K562 (cell line): Measurements from ENCODE around the gene GRIN1. TPM values are rescaled to one million over a fixed set of nuclear protein-coding genes. Genes with fewer than 3 reads are reported as not detected.

ENCODE experiments used
- AFF4 ChIP-seq: sonication (generic); formaldehyde crosslinking; IDR thresholded peaks from 2 replicates; pipeline ENCODE4 v1.8.0; 2023; ENCODE audit warnings: mild to moderate bottlenecking, missing genetic modification reagents
- HNRNPUL1 ChIP-seq: fragments of 200-400 bp; formaldehyde crosslinking; IDR thresholded peaks from 2 replicates; pipeline ENCODE4 v1.6.1; 2017; ENCODE audit warnings: low read length
- MYC ChIP-seq, 2 experiments: fragments of 250-450 bp in 1 of 2; sonication (Bioruptor Pico) in 1 of 2; IDR thresholded peaks; 2 replicates each; pipeline versions ENCODE4 v1.5.1 to v1.6.1; 2012 to 2021; ENCODE audit warnings: low read depth in 2 of 2, borderline replicate concordance in 1 of 2, improper control_type of control experiment in 1 of 2, low read length in 1 of 2, mild to moderate bottlenecking in 1 of 2, moderate library complexity in 1 of 2
- NFE2L1 ChIP-seq: fragments of 450-650 bp; IDR thresholded peaks from 2 replicates; pipeline ENCODE4 v1.6.1; 2016; ENCODE audit warnings: missing genetic modification characterization, low read depth, mild to moderate bottlenecking, missing compliant biosample characterization, moderate library complexity, borderline replicate concordance
- PATZ1 ChIP-seq: fragments of 250-450 bp; sonication (Bioruptor Pico); IDR thresholded peaks from 2 replicates; pipeline ENCODE4 v1.5.0; 2020; ENCODE audit warnings: mild to moderate bottlenecking, borderline replicate concordance
- PHF8 ChIP-seq: fragments of 200-600 bp; sonication (generic); IDR thresholded peaks from 2 replicates; pipeline ENCODE4 v1.6.1; 2012; ENCODE audit warnings: mixed run types, mild to moderate bottlenecking, inconsistent platforms, low read length, moderate library complexity, borderline replicate concordance
- RFX5 ChIP-seq: IDR thresholded peaks from 2 replicates; pipeline ENCODE4 v1.6.1; 2011; ENCODE audit warnings: low read depth, mild to moderate bottlenecking, improper control_type of control experiment, low read length
- SIRT6 ChIP-seq: IDR thresholded peaks from one replicate; pipeline ENCODE4 v1.6.1; 2012; ENCODE audit warnings: low read depth, mild to moderate bottlenecking, control low read depth, inconsistent platforms, low read length, moderate library complexity
- TAF7 ChIP-seq: fragments of 450-650 bp; IDR thresholded peaks from 2 replicates; pipeline ENCODE4 v1.6.1; 2016; ENCODE audit warnings: missing genetic modification characterization, missing compliant biosample characterization
- UBTF ChIP-seq, 2 experiments: IDR thresholded peaks; 2 replicates each; pipeline ENCODE4 v1.6.1; 2012; ENCODE audit warnings: improper control_type of control experiment in 2 of 2, low read depth in 2 of 2, low read length in 2 of 2, borderline replicate concordance in 1 of 2
- ZNF511 ChIP-seq: sonication (generic); formaldehyde crosslinking; IDR thresholded peaks from 2 replicates; pipeline ENCODE4 v1.8.0; 2022; ENCODE audit warnings: mild to moderate bottlenecking, missing genetic modification reagents
- polyA plus RNA-seq, 8 experiments: library from polyadenylated mRNA; depleted of rRNA in 4 of 8; stranded (reverse) in 5 of 8; unstranded in 3 of 8; fragments of >200 nt; fragmentation: Nextera tagmentation in 2 of 8; fragmentation: Illumina TruSeq in 1 of 8; extraction: Ambion mirVana in 2 of 8; extraction: Trizol in 1 of 8; gene quantifications; 2 replicates each; pipeline versions ENCODE4 v1.2.1 to v1.2.3, GENCODE V29; 2011 to 2014; ENCODE audit warnings: inconsistent platforms in 1 of 8, missing spikeins in 1 of 8
- total RNA-seq, 7 experiments: library from RNA; depleted of rRNA in 6 of 7; stranded (reverse); fragments of >200 nt in 6 of 7; fragmentation: Illumina TruSeq in 2 of 7; extraction: Trizol in 2 of 7; gene quantifications; 2 replicates each; pipeline versions ENCODE4 v1.2.1 to v1.2.3, GENCODE V29; 2011 to 2021; ENCODE audit warnings: low replicate concordance in 1 of 7

Gene GRIN1
- total and polyA plus RNA-seq, 9 of the 15 experiments (the other 6 are each of a cell fraction or from before 2014, with no cell fraction given), result 0.03 to 0.35 (median 0.16) TPM; not detected in 6

GRCh38 chr9:137114613-137115393, 24.2 kb upstream of the GRIN1 start, which contains the start of gene DPP7 (continued):
- TF ChIP-seq MYC (IDR thresholded peaks at IDR 0.05; ENCODE audit: low read depth, low read length) (peak; percentile 92), MYC (CRISPR knock-in tag; IDR thresholded peaks at IDR 0.05; ENCODE audit: borderline replicate concordance, low read depth) (no peak), UBTF (IDR thresholded peaks at IDR 0.05; ENCODE audit: borderline replicate concordance in 1 of 2, low read depth in 2 of 2, low read length in 2 of 2) (peak; percentile 54 to 58; a peak in 2 of 4 replicates), HNRNPUL1 (no peak), SIRT6 (no peak), PHF8 (peak; percentile 55; the same call in 1 of the 2 replicates), AFF4 (CRISPR knock-in tag) (no peak), TAF7 (no peak), RFX5 (no peak), PATZ1 (CRISPR knock-in tag) (no peak), ZNF511 (CRISPR knock-in tag) (peak; percentile 76; the same call in 1 of the 2 replicates), NFE2L1 (tag) (no peak)
- TF ChIP-seq, all 486 proteins: peak for 82
